Measurements from ENCODE around the gene MESP2. TPM values are rescaled to one million over a fixed set of nuclear protein-coding genes. Genes with fewer than 3 reads are reported as not detected.

The MESP2 gene
- total and polyA plus RNA-seq, 2 experiments from 2014 or later, result 0.30 TPM; not detected in 1

- Histone ChIP-seq H3K9me2 (replicated peaks; ENCODE audit: insufficient read depth) (no peaks in the 10 kb centered on the region), H3K27ac (no peak overlapping the region), H2AFZ (no peak overlapping the region), H3K36me3 (replicated peaks; ENCODE audit: insufficient read depth, low read depth) (no peaks in the 10 kb centered on the region), H4K20me1 (ENCODE audit: insufficient read depth, poor library complexity, severe bottlenecking) (no peaks in the 10 kb centered on the region), H3K4me3 (no peak overlapping the region), H3K9me3 (ENCODE audit: low read depth) (no peaks in the 10 kb centered on the region), H3K27me3 (no peaks in the 10 kb centered on the region), H3K4me2 (no peak overlapping the region), H3K4me1 (ENCODE audit: insufficient read depth) (no peaks in the 10 kb centered on the region), H3K79me2 (no peaks in the 10 kb centered on the region)
- TF ChIP-seq, protein P1, sequence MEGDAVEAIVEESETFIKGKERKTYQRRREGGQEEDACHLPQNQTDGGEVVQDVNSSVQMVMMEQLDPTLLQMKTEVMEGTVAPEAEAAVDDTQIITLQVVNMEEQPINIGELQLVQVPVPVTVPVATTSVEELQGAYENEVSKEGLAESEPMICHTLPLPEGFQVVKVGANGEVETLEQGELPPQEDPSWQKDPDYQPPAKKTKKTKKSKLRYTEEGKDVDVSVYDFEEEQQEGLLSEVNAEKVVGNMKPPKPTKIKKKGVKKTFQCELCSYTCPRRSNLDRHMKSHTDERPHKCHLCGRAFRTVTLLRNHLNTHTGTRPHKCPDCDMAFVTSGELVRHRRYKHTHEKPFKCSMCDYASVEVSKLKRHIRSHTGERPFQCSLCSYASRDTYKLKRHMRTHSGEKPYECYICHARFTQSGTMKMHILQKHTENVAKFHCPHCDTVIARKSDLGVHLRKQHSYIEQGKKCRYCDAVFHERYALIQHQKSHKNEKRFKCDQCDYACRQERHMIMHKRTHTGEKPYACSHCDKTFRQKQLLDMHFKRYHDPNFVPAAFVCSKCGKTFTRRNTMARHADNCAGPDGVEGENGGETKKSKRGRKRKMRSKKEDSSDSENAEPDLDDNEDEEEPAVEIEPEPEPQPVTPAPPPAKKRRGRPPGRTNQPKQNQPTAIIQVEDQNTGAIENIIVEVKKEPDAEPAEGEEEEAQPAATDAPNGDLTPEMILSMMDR (IDR thresholded peaks at IDR 0.05; ENCODE audit: poor library complexity), result no peak
- TF ChIP-seq EZH2phosphoT487 (IDR thresholded peaks at IDR 0.05; ENCODE audit: low read depth, severe bottlenecking, unreplicated experiment) (no peak), EZH2 (IDR thresholded peaks at IDR 0.05; ENCODE audit: borderline replicate concordance) (no peak)
- WGBS (ENCODE audit: low lambda C conversion rate, missing lambda C conversion rate), result 89% methylated on average over 17 of the region's 21 CpGs
- DNase-seq (ENCODE audit: low spot score), result no peak
Observed at GRCh38 chr15:89801471-89802195, 25.5 kb downstream of the MESP2 start.

- H3K4me3 ChIP-seq, result no peak overlapping the region
- 79% methylated on average over 14 of the region's 16 CpGs for WGBS (ENCODE audit: low lambda C conversion rate, missing lambda C conversion rate)
- no peak for DNase-seq (ENCODE audit: low spot score)
- no peaks in the 10 kb centered on the region for H3K9me3 ChIP-seq (ENCODE audit: low read depth)
- no peak overlapping the region for H2AFZ ChIP-seq
- H3K4me2 ChIP-seq, result no peak overlapping the region
- no peaks in the 10 kb centered on the region for H3K4me1 ChIP-seq (ENCODE audit: insufficient read depth)
- no peaks in the 10 kb centered on the region for H3K9me2 ChIP-seq (replicated peaks; ENCODE audit: insufficient read depth)
- H3K27me3 ChIP-seq, result no peaks in the 10 kb centered on the region
- H3K36me3 ChIP-seq (replicated peaks; ENCODE audit: insufficient read depth, low read depth), result no peaks in the 10 kb centered on the region
- TF ChIP-seq EZH2phosphoT487 (IDR thresholded peaks at IDR 0.05; ENCODE audit: low read depth, severe bottlenecking, unreplicated experiment), result no peak
- no peak for TF ChIP-seq EZH2 (IDR thresholded peaks at IDR 0.05; ENCODE audit: borderline replicate concordance)
- H3K79me2 ChIP-seq, result no peaks in the 10 kb centered on the region
- no peak overlapping the region for H3K27ac ChIP-seq
- H4K20me1 ChIP-seq (ENCODE audit: insufficient read depth, poor library complexity, severe bottlenecking), result no peaks in the 10 kb centered on the region
Observed at GRCh38 chr15:89802231-89802928, 26.2 kb downstream of the MESP2 start.

GRCh38 chr15:89802986-89803824 is 27.1 kb downstream of the MESP2 start:
- Histone ChIP-seq H3K4me2 (no peak overlapping the region), H3K27me3 (no peaks in the 10 kb centered on the region), H3K4me1 (ENCODE audit: insufficient read depth) (peaks cover 3% of the 10 kb centered on the region), H3K4me3 (no peak overlapping the region), H4K20me1 (ENCODE audit: insufficient read depth, poor library complexity, severe bottlenecking) (no peaks in the 10 kb centered on the region), H3K36me3 (replicated peaks; ENCODE audit: insufficient read depth, low read depth) (no peaks in the 10 kb centered on the region), H3K27ac (no peak overlapping the region), H3K9me3 (ENCODE audit: low read depth) (no peaks in the 10 kb centered on the region), H3K9me2 (replicated peaks; ENCODE audit: insufficient read depth) (no peaks in the 10 kb centered on the region), H2AFZ (no peak overlapping the region), H3K79me2 (no peaks in the 10 kb centered on the region)
- 95% methylated on average over 23 of the region's 24 CpGs for WGBS (ENCODE audit: low lambda C conversion rate, missing lambda C conversion rate)
- DNase-seq (ENCODE audit: low spot score), result no peak
- TF ChIP-seq EZH2phosphoT487 (IDR thresholded peaks at IDR 0.05; ENCODE audit: low read depth, severe bottlenecking, unreplicated experiment), result no peak
- TF ChIP-seq, protein P1 (IDR thresholded peaks at IDR 0.05; ENCODE audit: poor library complexity), result no peak
- TF ChIP-seq EZH2 (IDR thresholded peaks at IDR 0.05; ENCODE audit: borderline replicate concordance), result no peak

All from hepatocyte (in vitro differentiated cells).